GM21528 (cell line): ENCODE data around the gene EPHB1.

Experiments used
- ATAC-seq: cut with Tn5 transposase; IDR thresholded peaks from one replicate; pipeline ENCODE4 v1.9.1; 2021; ENCODE audit warnings: mild to moderate bottlenecking, moderate library complexity; ENCODE audit not compliant: unreplicated experiment, low FRiP score

Gene EPHB1

DNA sequence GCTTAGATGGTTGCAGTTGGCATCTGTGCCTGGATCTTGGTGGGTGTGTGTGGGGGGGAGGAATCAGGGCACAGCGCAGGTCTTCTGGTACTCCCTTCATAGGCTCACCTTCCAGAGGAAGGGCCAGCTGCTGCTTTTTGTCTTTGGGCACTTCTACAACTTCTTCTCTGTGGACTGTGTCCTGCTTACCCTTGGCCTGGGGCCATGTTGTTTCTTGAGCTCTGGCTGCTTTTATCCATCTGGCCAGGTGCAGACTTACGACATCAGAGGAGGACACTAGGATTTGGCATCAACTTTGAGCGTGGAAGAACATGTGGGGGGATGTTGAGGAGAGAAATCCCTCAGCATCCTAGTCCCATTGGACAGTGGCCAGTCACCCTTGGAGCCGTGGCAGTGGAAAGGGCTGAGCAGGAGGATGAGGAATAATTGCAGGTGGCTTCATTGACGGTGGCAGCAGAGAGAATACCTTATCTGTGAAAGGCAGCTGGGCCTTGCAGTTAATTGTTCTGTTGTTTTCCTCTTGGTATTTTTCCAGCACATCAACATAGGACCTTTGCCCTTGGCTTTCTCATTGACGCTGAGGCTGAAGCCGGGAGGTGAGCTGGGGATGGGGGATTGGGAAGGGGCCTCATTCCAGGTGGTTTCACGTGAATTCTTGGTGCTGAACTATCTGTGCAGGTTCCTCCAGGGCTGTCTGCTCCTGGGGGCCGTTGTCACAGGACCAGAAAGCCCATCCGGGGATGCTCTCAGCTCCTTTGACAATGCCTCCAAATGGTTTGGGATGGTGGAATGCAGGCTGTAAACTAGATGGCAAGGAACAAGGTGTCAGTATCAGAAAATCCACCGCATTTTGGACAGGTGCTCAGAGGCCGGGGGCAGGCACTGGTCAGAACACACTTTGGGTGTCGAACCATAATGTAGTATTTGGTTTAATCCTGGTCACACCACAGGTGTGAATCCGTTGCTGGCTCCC lies 9.7 kb downstream of the EPHB1 start:
- no peak for ATAC-seq

DNA sequence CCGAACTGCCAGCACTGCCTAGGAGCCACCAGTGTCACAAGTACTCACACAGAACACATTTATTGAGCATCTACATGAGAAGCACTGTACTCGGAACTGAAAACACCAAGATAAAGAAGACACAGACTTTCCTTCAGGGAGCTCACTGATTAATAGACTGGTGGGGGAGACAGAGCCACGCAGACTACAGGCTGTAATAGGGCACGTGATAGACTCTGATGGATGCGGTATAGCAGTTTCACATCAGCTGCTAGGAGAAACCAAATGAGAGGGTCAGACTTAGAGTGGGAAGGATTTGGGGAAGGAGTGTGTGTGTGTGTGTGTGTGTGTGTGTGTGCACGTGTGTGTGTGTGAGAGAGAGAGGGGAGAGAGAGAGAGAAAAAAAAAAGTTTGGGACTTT lies 12.1 kb downstream of the EPHB1 start:
- no peak for ATAC-seq

- ATAC-seq = no peak
Measured at GRCh38 chr3:134808835-134809234, 13.8 kb downstream of the EPHB1 start.

GRCh38 chr3:134809427-134810051 lies 14.5 kb downstream of the EPHB1 start:
- ATAC-seq = no peak

DNA sequence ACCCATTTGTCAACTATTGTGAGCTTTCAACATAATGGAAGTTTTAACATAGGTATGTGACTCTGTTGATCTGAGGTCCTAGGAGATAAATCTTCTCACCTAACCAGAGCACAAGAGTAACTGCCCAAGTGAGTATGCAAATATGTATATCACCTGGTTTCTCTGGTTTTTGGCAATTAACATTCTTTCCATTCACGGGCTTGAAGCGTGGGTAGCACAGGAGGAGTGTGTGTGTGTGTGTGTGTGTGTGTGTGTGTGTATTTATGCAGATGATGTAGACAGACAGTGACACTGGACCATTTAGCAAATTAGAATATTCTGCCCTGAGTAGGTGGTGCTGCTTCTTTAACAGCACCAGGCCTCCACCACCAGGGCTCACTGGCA lies 15.0 kb downstream of the EPHB1 start:
- no peak for ATAC-seq

GRCh38 chr3:134810850-134811249 lies 15.8 kb downstream of the EPHB1 start:
- no peak for ATAC-seq

DNA sequence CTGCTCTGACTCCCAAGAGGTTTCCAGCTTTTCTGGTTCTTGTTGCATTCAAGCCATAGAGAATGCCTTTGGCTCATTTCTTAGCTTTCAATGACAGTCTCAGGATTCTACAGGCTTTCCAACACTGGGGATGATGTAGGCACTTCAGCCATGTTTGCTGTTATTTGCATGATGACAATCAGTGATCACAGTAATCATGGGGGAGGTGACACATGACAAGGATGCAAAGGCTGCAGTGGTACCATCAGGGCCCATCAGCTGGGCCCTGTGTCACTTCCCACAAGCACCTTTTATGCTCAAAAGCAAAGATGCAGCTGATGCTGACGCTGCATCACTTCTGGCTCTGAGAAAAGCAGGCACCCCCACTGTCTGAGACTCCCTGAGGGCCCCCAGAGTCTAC lies 18.6 kb downstream of the EPHB1 start:
- ATAC-seq = no peak

GRCh38 chr3:134815519-134815918 lies 20.5 kb downstream of the EPHB1 start:
- ATAC-seq = no peak

DNA sequence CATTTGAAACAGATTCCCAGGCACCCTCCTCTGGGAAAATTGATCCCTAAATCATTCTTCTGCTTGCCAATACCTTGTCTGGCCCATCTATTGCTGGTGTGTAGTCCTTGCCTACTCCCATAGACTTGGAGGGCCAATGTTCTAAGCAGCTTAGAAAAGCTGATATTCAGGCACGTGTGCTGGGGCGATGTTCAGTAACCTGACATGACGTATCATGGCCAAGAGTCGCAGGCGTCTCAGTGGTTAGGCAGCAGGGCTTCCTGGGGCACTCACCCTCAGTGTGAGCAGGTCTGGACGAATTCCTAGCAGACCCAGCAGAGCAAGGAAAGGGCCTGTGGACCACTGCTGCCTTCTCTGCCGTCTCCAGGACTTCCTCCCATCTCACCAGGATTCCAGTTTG lies 21.6 kb downstream of the EPHB1 start:
- ATAC-seq = no peak

DNA sequence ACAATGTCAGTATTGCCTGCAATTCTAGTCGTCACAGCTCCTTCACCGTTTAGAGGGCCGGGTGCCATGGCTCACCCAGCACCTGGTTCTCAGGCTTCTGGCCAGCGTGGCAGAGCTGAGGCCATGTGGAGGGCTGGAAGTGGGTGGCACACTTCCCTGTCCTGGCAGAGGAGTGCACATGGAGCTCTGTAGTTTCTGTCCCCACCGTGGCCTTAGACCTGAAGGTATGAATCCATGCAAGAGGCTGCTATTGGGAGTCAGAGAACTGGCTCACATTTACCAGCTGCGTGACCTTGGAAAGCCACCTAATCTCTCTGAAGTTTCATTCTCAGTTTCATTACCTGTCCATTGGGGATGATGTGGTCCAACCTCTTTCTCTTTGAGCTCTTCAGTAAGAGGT lies 22.2 kb downstream of the EPHB1 start:
- ATAC-seq = no peak

GRCh38 chr3:134820994-134821393 lies 25.9 kb downstream of the EPHB1 start:
- ATAC-seq = no peak

DNA sequence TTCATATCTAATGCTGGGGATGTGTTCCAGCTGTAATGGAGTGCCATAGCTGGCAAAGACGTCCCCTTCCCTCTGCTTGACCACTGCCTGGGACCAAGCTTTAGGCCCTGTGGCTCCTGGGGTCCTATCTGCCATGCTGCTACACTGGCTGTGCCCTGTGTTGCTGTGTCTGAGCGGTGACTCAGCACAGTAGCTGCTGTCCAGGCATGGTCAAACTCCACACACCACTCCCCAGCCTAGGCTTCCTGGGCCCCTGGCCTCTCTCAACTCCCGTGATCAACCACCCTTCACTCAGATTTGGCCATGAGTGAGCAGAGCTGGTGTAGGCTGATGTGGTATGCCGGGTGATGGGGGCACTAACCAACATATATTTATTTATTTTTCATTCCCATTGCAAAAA lies 27.0 kb downstream of the EPHB1 start:
- no peak for ATAC-seq

GRCh38 chr3:134823679-134824078 lies 28.6 kb downstream of the EPHB1 start:
- ATAC-seq = no peak

- no peak for ATAC-seq
Measured at GRCh38 chr3:134824791-134825190, 29.7 kb downstream of the EPHB1 start.

GRCh38 chr3:134827213-134827612 lies 32.2 kb downstream of the EPHB1 start:
- ATAC-seq = no peak

- ATAC-seq = no peak
Measured at GRCh38 chr3:134829721-134830120, 34.7 kb downstream of the EPHB1 start.

GRCh38 chr3:134832585-134832984 lies 37.5 kb downstream of the EPHB1 start:
- ATAC-seq = no peak

DNA sequence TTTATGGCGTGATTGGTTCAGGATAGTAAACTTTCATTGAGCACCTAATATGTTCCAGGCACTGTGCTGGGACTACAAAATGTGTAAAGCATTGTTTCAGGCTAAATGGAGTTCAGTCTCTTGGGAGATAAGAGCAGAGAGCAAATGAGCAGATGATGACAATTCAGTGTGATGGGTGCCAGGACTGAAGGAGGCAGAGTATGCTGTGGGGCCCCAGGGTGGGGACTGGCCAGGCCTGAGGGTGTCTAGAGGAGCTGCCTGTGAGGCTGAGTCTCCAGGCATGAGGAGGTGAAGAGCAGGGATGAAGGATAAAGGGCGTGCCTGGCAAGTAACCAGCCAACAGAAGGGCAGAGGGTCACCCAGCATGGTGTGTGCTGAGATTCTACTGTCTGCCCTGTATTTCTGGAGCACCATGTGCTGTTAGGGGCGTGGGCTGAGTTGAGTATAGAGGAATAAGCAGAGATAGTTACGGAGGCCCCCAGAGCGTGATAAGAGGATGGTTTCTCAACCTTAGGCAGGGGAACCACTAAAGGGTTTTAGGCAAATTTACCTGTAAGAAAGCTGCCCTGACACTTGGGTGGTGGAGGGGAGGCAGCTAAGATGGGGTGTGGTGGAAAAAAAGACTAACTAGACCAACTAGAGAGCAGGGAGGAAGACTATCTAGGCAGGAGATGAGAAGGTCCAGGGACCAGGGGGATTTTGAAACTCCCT lies 38.5 kb downstream of the EPHB1 start:
- ATAC-seq = no peak

GRCh38 chr3:134836921-134837320 lies 41.9 kb downstream of the EPHB1 start:
- no peak for ATAC-seq

GRCh38 chr3:134838599-134838998 lies 43.5 kb downstream of the EPHB1 start:
- ATAC-seq = no peak

- ATAC-seq = no peak
Measured at GRCh38 chr3:134839422-134839821, 44.4 kb downstream of the EPHB1 start.
